HG02763 (cell line): ENCODE data around the gene AADACL3.

ENCODE experiments used
- ATAC-seq: cut with Tn5 transposase; IDR thresholded peaks from one replicate; pipeline ENCODE4 v1.9.1; 2021; ENCODE audit warnings: mild to moderate bottlenecking, moderate library complexity; ENCODE audit not compliant: unreplicated experiment

The AADACL3 gene

GRCh38 chr1:12764016-12764415, 48.1 kb downstream of the AADACL3 start:
- no peak for ATAC-seq

- no peak for ATAC-seq
These were observed 53.1 kb downstream of the AADACL3 start for GRCh38 chr1:12769031-12769430.

GRCh38 chr1:12769976-12770505, 54.1 kb downstream of the AADACL3 start:
- no peak for ATAC-seq

- no peak for ATAC-seq
These were observed 54.7 kb downstream of the AADACL3 start for GRCh38 chr1:12770620-12771019.

GRCh38 chr1:12771186-12771585, 55.3 kb downstream of the AADACL3 start:
- no peak for ATAC-seq

GRCh38 chr1:12772520-12772919, 56.6 kb downstream of the AADACL3 start:
- ATAC-seq, result no peak

GRCh38 chr1:12773438-12773837, 57.5 kb downstream of the AADACL3 start, which contains the start of gene PRAMEF12:
PRAMEF12 (plus strand) TSS chr1:12773738; CDS start chr1:12774868, 1,130 bp downstream.
- no peak for ATAC-seq

GRCh38 chr1:12774801-12775345, 59.0 kb downstream of the AADACL3 start:
- ATAC-seq, result no peak

- no peak for ATAC-seq
These were observed 59.5 kb downstream of the AADACL3 start for GRCh38 chr1:12775443-12775842.

- ATAC-seq, result no peak
These were observed 61.1 kb downstream of the AADACL3 start for GRCh38 chr1:12776801-12777557.
